ENCODE results near the gene CUL9.

- TF ChIP-seq POLR2A (IDR thresholded peaks at IDR 0.05) (no peak), CTCF (IDR thresholded peaks at IDR 0.05) (no peak)
Measured at GRCh38 chr6:43196337-43196736, 14.3 kb downstream of the CUL9 start.

Data from Peyer's patch (tissue), 4 donors.